GM18526 (cell line): ENCODE results near the gene MYOT.

Experiments used
- POLR2A ChIP-seq: IDR thresholded peaks from 3 replicates; pipeline ENCODE4 v1.6.1; 2011; ENCODE audit not compliant: insufficient read length; ENCODE audit errors: extremely low read depth

The MYOT gene

GRCh38 chr5:137887831-137888230 lies 20.2 kb downstream of the MYOT start:
- no peak for TF ChIP-seq POLR2A

DNA sequence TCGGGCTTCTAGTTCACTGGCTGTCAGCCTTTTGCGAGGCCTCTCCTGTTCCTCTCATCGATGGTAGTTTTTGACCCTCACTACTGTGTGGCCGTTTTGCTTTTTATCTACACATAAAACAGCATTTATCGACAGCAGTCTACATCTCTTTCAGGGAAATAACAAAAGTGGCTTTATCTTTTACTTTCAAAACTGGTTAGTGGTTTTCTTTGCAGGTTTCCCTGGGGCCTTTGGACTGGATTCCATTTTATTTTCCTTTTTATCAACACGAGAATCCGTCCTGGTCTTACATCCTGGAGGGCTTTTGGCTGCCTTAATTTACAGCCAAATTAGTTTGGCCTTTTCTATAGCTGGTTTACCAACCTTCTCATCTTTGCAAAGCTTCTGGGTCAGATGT lies 20.8 kb downstream of the MYOT start:
- TF ChIP-seq POLR2A: no peak

DNA sequence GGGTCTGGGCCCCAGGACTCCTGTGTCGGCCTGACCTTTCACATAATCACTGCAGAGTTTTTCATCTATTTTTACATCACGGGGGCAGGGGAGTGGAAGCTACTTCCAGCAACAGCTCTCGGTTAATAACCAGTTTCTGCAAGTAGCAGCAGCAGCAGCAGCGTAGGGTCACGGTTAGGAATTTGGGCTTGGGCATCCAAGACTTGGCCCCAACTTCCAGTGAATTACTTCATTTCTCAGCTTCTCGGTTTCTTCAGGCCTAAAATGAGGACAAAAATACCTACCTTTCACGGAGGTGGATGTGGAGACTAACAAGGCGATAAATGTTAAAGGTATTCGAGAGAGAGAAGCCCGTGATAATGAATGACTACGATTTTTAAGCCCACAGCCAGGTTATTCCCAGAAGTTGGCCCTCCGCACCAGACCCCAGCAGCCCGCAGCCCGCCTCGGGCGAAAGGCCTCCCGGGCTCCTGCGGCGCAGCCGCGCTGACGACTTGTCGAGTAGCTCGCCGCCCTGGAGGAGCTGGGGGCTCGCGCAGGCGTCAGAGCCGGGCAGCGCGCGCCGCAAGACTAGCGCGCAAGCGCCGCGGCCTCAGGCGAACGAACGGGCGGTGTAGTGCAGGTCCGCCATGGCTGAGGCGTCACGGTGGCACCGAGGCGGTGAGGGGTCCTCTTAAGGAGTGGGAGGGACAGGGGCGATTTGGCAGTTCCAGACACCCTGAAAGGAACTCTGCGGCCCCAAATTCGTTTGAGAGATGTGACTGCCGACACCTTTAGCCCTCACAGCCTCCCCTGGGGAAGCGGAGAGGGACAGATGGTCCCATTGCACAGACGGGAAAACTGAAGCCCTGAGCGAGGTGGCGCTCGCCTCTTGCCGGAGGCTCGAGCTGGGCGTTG lies 21.5 kb downstream of the MYOT start, which contains the start of gene PKD2L2:
Gene PKD2L2, plus strand, starts transcription at position 595 of the 897 bp plus-strand sequence. Its CDS starts 35 bp downstream, at position 630.
- peak; percentile 96 for TF ChIP-seq POLR2A

GRCh38 chr5:137890845-137891244 lies 23.2 kb downstream of the MYOT start:
- TF ChIP-seq POLR2A: no peak

- no peak for TF ChIP-seq POLR2A
Measured at GRCh38 chr5:137891849-137892248, 24.2 kb downstream of the MYOT start.

- no peak for TF ChIP-seq POLR2A
Measured at GRCh38 chr5:137894586-137894985, 26.9 kb downstream of the MYOT start.

- TF ChIP-seq POLR2A: no peak
Measured at GRCh38 chr5:137896560-137896959, 28.9 kb downstream of the MYOT start.

DNA sequence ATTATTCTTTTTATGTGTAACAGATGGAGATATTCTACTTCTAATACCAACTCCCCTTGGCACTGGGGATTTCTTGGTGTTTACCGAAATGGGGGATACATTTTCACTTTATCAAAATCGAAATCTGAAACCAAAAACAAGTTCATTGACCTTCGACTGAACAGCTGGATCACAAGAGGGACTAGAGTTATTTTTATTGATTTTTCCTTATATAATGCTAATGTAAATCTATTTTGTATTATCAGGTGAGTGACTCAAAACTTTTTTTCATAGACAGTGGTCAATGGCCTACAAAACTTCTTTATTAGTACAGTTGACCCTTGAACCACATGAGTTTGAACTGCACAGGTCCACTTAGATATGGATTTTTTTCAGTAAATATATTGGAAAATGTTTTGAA lies 31.8 kb downstream of the MYOT start:
- TF ChIP-seq POLR2A: no peak

DNA sequence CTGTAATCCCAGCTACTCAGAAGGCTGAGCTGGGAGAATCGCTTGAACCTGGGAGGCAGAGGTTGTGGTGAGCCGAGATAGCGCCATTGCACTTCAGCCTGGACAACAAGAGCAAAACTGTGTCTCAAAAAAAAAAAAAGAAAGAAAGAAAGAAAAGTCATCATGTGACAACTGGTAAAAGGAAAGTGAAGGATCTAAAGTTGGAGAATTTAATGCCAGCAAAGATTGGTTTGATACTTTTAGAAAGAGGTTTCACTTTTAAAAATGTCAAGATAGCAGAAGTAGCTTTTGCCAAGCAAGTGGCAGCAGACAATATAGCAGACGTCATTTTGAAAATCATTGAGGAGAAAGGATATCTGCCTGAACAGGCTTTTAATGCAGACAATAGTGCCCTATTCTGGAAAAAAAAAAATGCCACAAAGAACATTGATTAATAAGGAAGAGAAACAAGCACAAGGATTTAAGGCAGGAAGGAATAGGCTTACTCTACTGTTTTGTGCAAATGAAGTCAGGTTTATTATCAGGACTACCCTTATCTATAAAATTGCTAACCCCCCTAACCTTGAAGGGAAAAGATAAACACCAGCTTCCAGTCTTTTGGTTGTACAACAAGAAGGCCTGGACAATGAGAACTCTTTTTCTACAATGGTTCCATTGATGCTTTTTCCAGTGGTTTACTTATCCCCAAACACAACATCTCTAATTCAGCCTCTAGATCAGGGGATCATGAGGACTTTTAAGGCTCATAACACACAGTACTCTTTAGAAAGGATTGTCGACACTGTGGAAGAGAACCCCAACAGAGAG lies 33.6 kb downstream of the MYOT start:
- no peak for TF ChIP-seq POLR2A

DNA sequence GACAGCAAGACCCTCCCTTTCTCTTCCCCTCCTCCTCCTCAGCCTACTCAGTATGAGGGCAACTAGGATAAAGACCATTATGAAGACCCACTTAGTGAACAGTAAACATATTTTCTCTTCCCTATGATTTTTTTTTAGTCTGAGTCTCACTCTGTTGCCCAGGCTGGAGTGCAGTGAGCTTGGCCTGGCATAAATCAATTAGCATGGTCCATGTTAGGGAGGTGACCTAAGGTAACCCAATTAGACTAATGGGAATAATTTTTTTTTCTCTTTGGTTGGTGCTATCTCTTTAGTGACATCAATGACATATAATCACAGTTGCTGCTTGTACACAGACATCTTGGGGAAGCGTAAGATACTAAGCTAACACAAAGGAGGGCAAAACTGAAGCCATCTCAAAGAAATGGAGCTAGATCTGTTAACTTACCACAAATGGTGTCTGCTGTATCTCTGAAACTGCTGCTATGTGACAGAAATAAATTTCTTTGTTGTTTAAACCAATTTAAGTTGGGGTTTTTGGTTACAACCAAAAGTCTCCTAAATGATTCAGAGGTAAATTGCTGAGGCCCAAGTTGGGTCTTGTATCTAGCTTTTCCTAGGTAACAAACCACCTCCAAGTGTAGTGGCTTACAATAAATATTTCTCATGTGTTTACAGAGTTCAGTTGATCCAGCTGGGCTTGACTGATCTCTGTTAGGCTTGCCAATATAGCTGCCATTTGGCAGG lies 34.9 kb downstream of the MYOT start:
- no peak for TF ChIP-seq POLR2A

DNA sequence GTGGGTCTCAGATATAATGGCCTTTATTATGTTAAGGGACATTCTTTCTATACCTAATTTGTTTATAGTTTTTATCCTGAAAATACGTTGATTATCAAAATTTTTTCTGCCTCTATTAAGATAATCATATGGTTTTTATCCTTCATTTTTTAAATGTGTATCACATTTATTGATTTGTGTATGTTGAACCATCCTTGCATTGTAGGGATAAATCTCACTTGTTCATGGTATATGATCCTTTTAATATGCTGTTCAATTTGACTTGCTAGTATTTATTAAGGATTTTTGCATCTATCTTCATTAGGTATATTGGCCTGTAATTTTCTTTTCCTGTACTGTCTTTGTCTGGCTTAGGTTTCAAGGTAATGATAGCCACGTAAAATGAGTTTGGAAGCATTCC lies 47.1 kb downstream of the MYOT start:
- no peak for TF ChIP-seq POLR2A

- TF ChIP-seq POLR2A: no peak
Measured at GRCh38 chr5:137916923-137917322, 49.3 kb downstream of the MYOT start.

GRCh38 chr5:137921931-137922330 lies 54.3 kb downstream of the MYOT start:
- TF ChIP-seq POLR2A: no peak

GRCh38 chr5:137923856-137924255 lies 56.2 kb downstream of the MYOT start:
- TF ChIP-seq POLR2A: no peak

DNA sequence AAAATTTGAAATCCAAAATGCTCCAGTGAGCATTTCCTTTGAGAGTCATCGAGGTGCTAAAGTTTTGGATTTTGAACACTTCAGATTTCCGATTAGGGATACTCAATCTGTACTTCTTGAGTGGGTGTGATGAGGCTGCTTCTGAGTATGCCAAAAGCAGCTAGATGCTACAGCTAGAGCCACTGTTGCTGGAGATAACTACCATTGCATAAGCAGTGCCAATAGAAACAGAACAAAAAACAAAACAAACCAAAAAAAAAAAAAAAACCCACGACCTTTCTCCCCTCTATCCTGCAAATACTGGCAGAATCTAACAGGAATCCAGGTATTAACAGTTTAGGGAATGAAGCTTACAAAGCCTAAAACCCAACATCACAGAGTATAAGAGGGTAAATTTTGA lies 65.1 kb downstream of the MYOT start:
- TF ChIP-seq POLR2A: no peak

DNA sequence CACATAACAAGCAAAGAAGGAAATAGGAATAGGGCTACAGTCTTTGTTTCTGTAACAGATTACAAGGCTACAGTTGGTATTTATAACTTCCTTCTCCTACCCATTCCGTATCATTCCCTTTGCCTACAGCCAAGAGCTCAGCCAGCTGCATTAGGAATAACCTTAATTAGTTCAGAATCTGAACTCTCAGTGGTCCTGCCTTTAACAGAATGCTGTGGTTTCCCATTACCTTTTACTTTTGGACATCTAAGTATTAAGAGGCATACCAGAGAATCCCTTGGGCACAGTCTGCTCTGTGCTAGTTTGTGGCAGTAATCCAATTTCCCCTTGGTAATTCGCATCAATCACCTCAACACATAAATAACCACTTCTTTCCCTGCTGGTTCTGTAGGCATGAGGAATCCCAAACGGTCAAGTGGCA lies 65.8 kb downstream of the MYOT start:
- no peak for TF ChIP-seq POLR2A

DNA sequence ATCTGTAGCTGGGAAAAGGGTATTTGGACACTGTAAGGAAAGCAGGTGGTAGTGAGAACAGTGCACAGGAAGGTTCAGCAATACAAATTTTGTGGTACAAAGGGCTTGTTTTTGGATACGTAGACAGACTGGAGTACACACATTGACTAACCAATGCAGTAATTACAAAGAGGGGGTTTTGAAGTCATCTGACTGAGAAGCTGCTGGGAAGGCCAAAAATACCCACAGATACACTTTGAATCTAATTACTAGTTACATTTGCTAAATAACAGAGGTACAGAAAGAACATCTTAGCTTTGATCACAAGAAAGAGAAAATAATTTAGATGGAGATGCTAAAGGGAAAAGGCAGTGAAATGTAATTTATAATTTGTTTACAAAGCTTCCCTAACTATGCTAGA lies 67.5 kb downstream of the MYOT start:
- TF ChIP-seq POLR2A: no peak
